Brain microvascular endothelial cell (primary cell): ENCODE data around the gene MFN1.

ENCODE experiments used
- DNase-seq: peaks from one replicate; pipeline ENCODE4 v3.0.0-alpha.2; 2020
- H3K27ac ChIP-seq: fragments of 250-450 bp; sonication (Bioruptor Pico); 2 replicates; pipeline ENCODE4 v1.5.1; 2020; ENCODE audit warnings: mild to moderate bottlenecking, moderate library complexity
- H3K27me3 ChIP-seq: fragments of 250-450 bp; sonication (Bioruptor Pico); replicated peaks from 2 replicates; pipeline ENCODE4 v1.5.1; 2020; ENCODE audit warnings: mild to moderate bottlenecking
- H3K36me3 ChIP-seq: fragments of 250-450 bp; sonication (Bioruptor Pico); replicated peaks from 2 replicates; pipeline ENCODE4 v1.5.1; 2020; ENCODE audit warnings: mild to moderate bottlenecking
- H3K4me3 ChIP-seq: 2 replicates; pipeline ENCODE4 v1.5.1; 2011; ENCODE audit warnings: low read depth, mild to moderate bottlenecking, control low read depth, low read length, moderate library complexity
- CTCF ChIP-seq: IDR thresholded peaks from 2 replicates; pipeline ENCODE4 v1.5.1; 2011; ENCODE audit warnings: low read depth, mild to moderate bottlenecking, moderate library complexity, low read length, control low read depth, inconsistent platforms; ENCODE audit errors: missing control alignments
- in situ Hi-C: cut with HindIII; loops from 2 replicates; pipeline ENCODE4 v1.10.0; 2017; ENCODE audit warnings: low sequenced_read_pairs, low pct_ligation_motif_present

Gene MFN1

GRCh38 chr3:179321668-179322285 is 25.7 kb upstream of the MFN1 start:
- H3K27ac ChIP-seq = peak overlapping the region; percentile 83
- H3K27me3 ChIP-seq = no peaks in the 10 kb centered on the region
- in situ Hi-C loops = loop anchor here (25.0 kb wide), 1 partner anchor 309 kb away; no protein-coding TSS in a partner anchor
- DNase-seq = peak; percentile 52
- peak overlapping the region; percentile 87 for H3K4me3 ChIP-seq
- H3K36me3 ChIP-seq = peaks cover 3% of the 10 kb centered on the region
- peak; percentile 69 for TF ChIP-seq CTCF

- Histone ChIP-seq H3K36me3 (peaks cover 3% of the 10 kb centered on the region), H3K27ac (peak within 1 kb of the TSS; percentile 83), H3K27me3 (no peaks in the 10 kb centered on the region), H3K4me3 (peak within 1 kb of the TSS; percentile 87)
- DNase-seq = peak; percentile 60
- peak; percentile 67 for TF ChIP-seq CTCF
- in situ Hi-C loops = loop anchor here (25.0 kb wide), 1 partner anchor 310 kb away; no protein-coding TSS in a partner anchor
These were observed 25.0 kb upstream of the MFN1 start, which contains the start of gene ZNF639 for GRCh38 chr3:179322286-179323196. ZNF639 (plus strand) TSS chr3:179323031; CDS start chr3:179328294, 5,263 bp downstream.

GRCh38 chr3:179323197-179324110 is 24.1 kb upstream of the MFN1 start:
- H3K27ac ChIP-seq = peak overlapping the region; percentile 83
- H3K4me3 ChIP-seq = peak overlapping the region; percentile 87
- peak; percentile 61 for DNase-seq
- peak; percentile 19 for TF ChIP-seq CTCF
- no peaks in the 10 kb centered on the region for H3K27me3 ChIP-seq
- H3K36me3 ChIP-seq = peaks cover 3% of the 10 kb centered on the region
- in situ Hi-C loops = loop anchor here (25.0 kb wide), 1 partner anchor 311 kb away; no protein-coding TSS in a partner anchor

GRCh38 chr3:179324270-179324754 is 23.2 kb upstream of the MFN1 start:
- Histone ChIP-seq H3K27ac (peak overlapping the region; percentile 83), H3K27me3 (no peaks in the 10 kb centered on the region), H3K4me3 (peak overlapping the region; percentile 87), H3K36me3 (peaks cover 8% of the 10 kb centered on the region)
- no peak for TF ChIP-seq CTCF
- peak; percentile 40 for DNase-seq
- in situ Hi-C loops = loop anchor here (25.0 kb wide), 1 partner anchor 312 kb away; no protein-coding TSS in a partner anchor

- Histone ChIP-seq H3K4me3 (no peak overlapping the region), H3K27ac (no peak overlapping the region), H3K27me3 (no peaks in the 10 kb centered on the region), H3K36me3 (peaks cover 48% of the 10 kb centered on the region)
- TF ChIP-seq CTCF = no peak
- in situ Hi-C loops = no loop called here
- no peak for DNase-seq
These were observed 17.1 kb upstream of the MFN1 start for GRCh38 chr3:179330438-179330837.
